Measurements from ENCODE around the gene SPSB3. TPM values are rescaled to one million over a fixed set of nuclear protein-coding genes. Genes with fewer than 3 reads are reported as not detected.

The SPSB3 gene
- total and polyA plus RNA-seq, 9 of the 15 experiments (the other 6 are each of a cell fraction or from before 2014, with no cell fraction given) = 0.39 to 37.4 (median 7.1) TPM

GRCh38 chr16:1770328-1771187 lies 11.8 kb downstream of the SPSB3 start (continued):
- TF ChIP-seq ATF6 (CRISPR knock-in tag; IDR thresholded peaks at IDR 0.05) = no peak
- no peak for TF ChIP-seq HNRNPK (IDR thresholded peaks at IDR 0.05; ENCODE audit: low read depth, low read length, poor library complexity, severe bottlenecking)
- TF ChIP-seq MAFK (IDR thresholded peaks at IDR 0.05; ENCODE audit: low read length) = no peak
- no peak for TF ChIP-seq SREBF2 (CRISPR knock-in tag; IDR thresholded peaks at IDR 0.05)
- peak; percentile 51; the same call in 1 of the 2 replicates for TF ChIP-seq SAFB (IDR thresholded peaks at IDR 0.05; ENCODE audit: borderline replicate concordance, low read depth, low read length)
- no peak for TF ChIP-seq GTF3C2 (IDR thresholded peaks at IDR 0.05; ENCODE audit: borderline replicate concordance, extremely low read depth, insufficient read length)
- TF ChIP-seq ZNF121 (CRISPR knock-in tag; conservative IDR thresholded peaks at IDR 0.05) = no peak
- no peak for TF ChIP-seq CBFA2T2 (conservative IDR thresholded peaks at IDR 0.05)
- TF ChIP-seq, protein P1, sequence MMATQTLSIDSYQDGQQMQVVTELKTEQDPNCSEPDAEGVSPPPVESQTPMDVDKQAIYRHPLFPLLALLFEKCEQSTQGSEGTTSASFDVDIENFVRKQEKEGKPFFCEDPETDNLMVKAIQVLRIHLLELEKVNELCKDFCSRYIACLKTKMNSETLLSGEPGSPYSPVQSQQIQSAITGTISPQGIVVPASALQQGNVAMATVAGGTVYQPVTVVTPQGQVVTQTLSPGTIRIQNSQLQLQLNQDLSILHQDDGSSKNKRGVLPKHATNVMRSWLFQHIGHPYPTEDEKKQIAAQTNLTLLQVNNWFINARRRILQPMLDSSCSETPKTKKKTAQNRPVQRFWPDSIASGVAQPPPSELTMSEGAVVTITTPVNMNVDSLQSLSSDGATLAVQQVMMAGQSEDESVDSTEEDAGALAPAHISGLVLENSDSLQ (IDR thresholded peaks at IDR 0.05) = no peak
- no peak for TF ChIP-seq RBM34 (IDR thresholded peaks at IDR 0.05; ENCODE audit: borderline replicate concordance, insufficient read depth, low read length)
- no peak for TF ChIP-seq HNRNPUL1 (IDR thresholded peaks at IDR 0.05; ENCODE audit: low read length)
- TF ChIP-seq BACH1 (tag; IDR thresholded peaks at IDR 0.05) = no peak
- no peak for TF ChIP-seq ZBED1 (IDR thresholded peaks at IDR 0.05)
- TF ChIP-seq, protein P2, sequence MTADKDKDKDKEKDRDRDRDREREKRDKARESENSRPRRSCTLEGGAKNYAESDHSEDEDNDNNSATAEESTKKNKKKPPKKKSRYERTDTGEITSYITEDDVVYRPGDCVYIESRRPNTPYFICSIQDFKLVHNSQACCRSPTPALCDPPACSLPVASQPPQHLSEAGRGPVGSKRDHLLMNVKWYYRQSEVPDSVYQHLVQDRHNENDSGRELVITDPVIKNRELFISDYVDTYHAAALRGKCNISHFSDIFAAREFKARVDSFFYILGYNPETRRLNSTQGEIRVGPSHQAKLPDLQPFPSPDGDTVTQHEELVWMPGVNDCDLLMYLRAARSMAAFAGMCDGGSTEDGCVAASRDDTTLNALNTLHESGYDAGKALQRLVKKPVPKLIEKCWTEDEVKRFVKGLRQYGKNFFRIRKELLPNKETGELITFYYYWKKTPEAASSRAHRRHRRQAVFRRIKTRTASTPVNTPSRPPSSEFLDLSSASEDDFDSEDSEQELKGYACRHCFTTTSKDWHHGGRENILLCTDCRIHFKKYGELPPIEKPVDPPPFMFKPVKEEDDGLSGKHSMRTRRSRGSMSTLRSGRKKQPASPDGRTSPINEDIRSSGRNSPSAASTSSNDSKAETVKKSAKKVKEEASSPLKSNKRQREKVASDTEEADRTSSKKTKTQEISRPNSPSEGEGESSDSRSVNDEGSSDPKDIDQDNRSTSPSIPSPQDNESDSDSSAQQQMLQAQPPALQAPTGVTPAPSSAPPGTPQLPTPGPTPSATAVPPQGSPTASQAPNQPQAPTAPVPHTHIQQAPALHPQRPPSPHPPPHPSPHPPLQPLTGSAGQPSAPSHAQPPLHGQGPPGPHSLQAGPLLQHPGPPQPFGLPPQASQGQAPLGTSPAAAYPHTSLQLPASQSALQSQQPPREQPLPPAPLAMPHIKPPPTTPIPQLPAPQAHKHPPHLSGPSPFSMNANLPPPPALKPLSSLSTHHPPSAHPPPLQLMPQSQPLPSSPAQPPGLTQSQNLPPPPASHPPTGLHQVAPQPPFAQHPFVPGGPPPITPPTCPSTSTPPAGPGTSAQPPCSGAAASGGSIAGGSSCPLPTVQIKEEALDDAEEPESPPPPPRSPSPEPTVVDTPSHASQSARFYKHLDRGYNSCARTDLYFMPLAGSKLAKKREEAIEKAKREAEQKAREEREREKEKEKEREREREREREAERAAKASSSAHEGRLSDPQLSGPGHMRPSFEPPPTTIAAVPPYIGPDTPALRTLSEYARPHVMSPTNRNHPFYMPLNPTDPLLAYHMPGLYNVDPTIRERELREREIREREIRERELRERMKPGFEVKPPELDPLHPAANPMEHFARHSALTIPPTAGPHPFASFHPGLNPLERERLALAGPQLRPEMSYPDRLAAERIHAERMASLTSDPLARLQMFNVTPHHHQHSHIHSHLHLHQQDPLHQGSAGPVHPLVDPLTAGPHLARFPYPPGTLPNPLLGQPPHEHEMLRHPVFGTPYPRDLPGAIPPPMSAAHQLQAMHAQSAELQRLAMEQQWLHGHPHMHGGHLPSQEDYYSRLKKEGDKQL (CRISPR knock-in tag; IDR thresholded peaks at IDR 0.05; ENCODE audit: borderline replicate concordance) = 0 out of 2 replicates have a peak, but pooled peaks have one; percentile 10
- TF ChIP-seq FOXJ3 (CRISPR knock-in tag; IDR thresholded peaks at IDR 0.05) = no peak
- peak; percentile 25 for TF ChIP-seq TBP (optimal IDR thresholded peaks at IDR 0.05; ENCODE audit: low read depth, low read length)

All from K562 (cell line).